Measurements from ENCODE around the gene COL13A1.

Gene COL13A1

GRCh38 chr10:69911613-69912528 lies 110.2 kb downstream of the COL13A1 start:
- no peak for ATAC-seq
- H3K4me1 Mint-ChIP-seq, result no peaks in the 10 kb centered on the region
- DNase-seq, result no peak

GRCh38 chr10:69912589-69912988 lies 110.9 kb downstream of the COL13A1 start:
- DNase-seq, result no peak
- H3K9me3 Mint-ChIP-seq, result no peaks in the 10 kb centered on the region
- H3K36me3 Mint-ChIP-seq (ENCODE audit: low read depth), result no peaks in the 10 kb centered on the region
- H3K4me1 Mint-ChIP-seq, result no peaks in the 10 kb centered on the region
- H3K27ac Mint-ChIP-seq, result no peak overlapping the region
- H3K27me3 Mint-ChIP-seq, result peaks cover 1% of the 10 kb centered on the region
- no peak overlapping the region for H3K4me3 Mint-ChIP-seq
- no peak for ATAC-seq

More at GRCh38 chr10:69911613-69912528, 110.2 kb downstream of the COL13A1 start:
- Mint-ChIP-seq H3K27ac (no peak overlapping the region), H3K36me3 (ENCODE audit: low read depth) (no peaks in the 10 kb centered on the region), H3K4me3 (no peak overlapping the region), H3K27me3 (peaks cover 1% of the 10 kb centered on the region), H3K9me3 (no peaks in the 10 kb centered on the region)

- no peak for DNase-seq
- Mint-ChIP-seq H3K4me1 (no peaks in the 10 kb centered on the region), H3K27ac (no peak overlapping the region), H3K36me3 (ENCODE audit: low read depth) (no peaks in the 10 kb centered on the region), H3K4me3 (no peak overlapping the region), H3K27me3 (peaks cover 1% of the 10 kb centered on the region), H3K9me3 (no peaks in the 10 kb centered on the region)
- no peak for ATAC-seq
Measured at GRCh38 chr10:69913606-69914382, 112.1 kb downstream of the COL13A1 start.

GRCh38 chr10:69914398-69915214 lies 112.9 kb downstream of the COL13A1 start:
- H3K36me3 Mint-ChIP-seq (ENCODE audit: low read depth), result no peaks in the 10 kb centered on the region
- DNase-seq (peak; percentile 69), ATAC-seq (peak; percentile 57)
- no peaks in the 10 kb centered on the region for H3K4me1 Mint-ChIP-seq
- H3K27ac Mint-ChIP-seq, result no peak overlapping the region
- H3K27me3 Mint-ChIP-seq, result peaks cover 1% of the 10 kb centered on the region
- H3K9me3 Mint-ChIP-seq, result no peaks in the 10 kb centered on the region
- H3K4me3 Mint-ChIP-seq, result no peak overlapping the region

- H3K27me3 Mint-ChIP-seq, result peaks cover 1% of the 10 kb centered on the region
- DNase-seq (no peak), ATAC-seq (no peak)
- no peaks in the 10 kb centered on the region for H3K4me1 Mint-ChIP-seq
- H3K4me3 Mint-ChIP-seq, result no peak overlapping the region
- H3K27ac Mint-ChIP-seq, result no peak overlapping the region
- H3K9me3 Mint-ChIP-seq, result no peaks in the 10 kb centered on the region
- no peaks in the 10 kb centered on the region for H3K36me3 Mint-ChIP-seq (ENCODE audit: low read depth)
Measured at GRCh38 chr10:69915215-69915560, 113.5 kb downstream of the COL13A1 start.

- H3K36me3 Mint-ChIP-seq (ENCODE audit: low read depth), result no peaks in the 10 kb centered on the region
- H3K4me3 Mint-ChIP-seq, result no peak overlapping the region
- H3K9me3 Mint-ChIP-seq, result no peaks in the 10 kb centered on the region
- DNase-seq (no peak), ATAC-seq (no peak)
- no peak overlapping the region for H3K27ac Mint-ChIP-seq
- peaks cover 1% of the 10 kb centered on the region for H3K27me3 Mint-ChIP-seq
- H3K4me1 Mint-ChIP-seq, result no peaks in the 10 kb centered on the region
Measured at GRCh38 chr10:69916118-69916517, 114.4 kb downstream of the COL13A1 start.

- Mint-ChIP-seq H3K9me3 (no peaks in the 10 kb centered on the region), H3K36me3 (ENCODE audit: low read depth) (no peaks in the 10 kb centered on the region), H3K27me3 (peaks cover 1% of the 10 kb centered on the region), H3K27ac (no peak overlapping the region), H3K4me3 (no peak overlapping the region), H3K4me1 (no peaks in the 10 kb centered on the region)
- ATAC-seq (no peak), DNase-seq (no peak)
Measured at GRCh38 chr10:69918036-69918435, 116.3 kb downstream of the COL13A1 start.

GRCh38 chr10:69919250-69919649 lies 117.5 kb downstream of the COL13A1 start:
- no peak overlapping the region for H3K4me3 Mint-ChIP-seq
- ATAC-seq (no peak), DNase-seq (no peak)
- no peaks in the 10 kb centered on the region for H3K9me3 Mint-ChIP-seq
- H3K4me1 Mint-ChIP-seq, result no peaks in the 10 kb centered on the region
- H3K36me3 Mint-ChIP-seq (ENCODE audit: low read depth), result no peaks in the 10 kb centered on the region
- H3K27ac Mint-ChIP-seq, result no peak overlapping the region
- H3K27me3 Mint-ChIP-seq, result no peaks in the 10 kb centered on the region

GRCh38 chr10:69925111-69925510 lies 123.4 kb downstream of the COL13A1 start:
- Mint-ChIP-seq H3K27me3 (no peaks in the 10 kb centered on the region), H3K4me1 (no peaks in the 10 kb centered on the region), H3K27ac (no peak overlapping the region), H3K9me3 (no peaks in the 10 kb centered on the region), H3K36me3 (ENCODE audit: low read depth) (no peaks in the 10 kb centered on the region), H3K4me3 (no peak overlapping the region)
- DNase-seq (no peak), ATAC-seq (no peak)

GRCh38 chr10:69928339-69928738 lies 126.6 kb downstream of the COL13A1 start:
- H3K4me3 Mint-ChIP-seq, result no peak overlapping the region
- H3K9me3 Mint-ChIP-seq, result no peaks in the 10 kb centered on the region
- no peaks in the 10 kb centered on the region for H3K36me3 Mint-ChIP-seq (ENCODE audit: low read depth)
- DNase-seq (no peak), ATAC-seq (no peak)
- peaks cover 2% of the 10 kb centered on the region for H3K27me3 Mint-ChIP-seq
- no peak overlapping the region for H3K27ac Mint-ChIP-seq
- H3K4me1 Mint-ChIP-seq, result no peaks in the 10 kb centered on the region

- no peak overlapping the region for H3K4me3 Mint-ChIP-seq
- H3K27ac Mint-ChIP-seq, result no peak overlapping the region
- no peak for ATAC-seq
- no peak for DNase-seq
- H3K9me3 Mint-ChIP-seq, result no peaks in the 10 kb centered on the region
- no peaks in the 10 kb centered on the region for H3K36me3 Mint-ChIP-seq (ENCODE audit: low read depth)
- H3K27me3 Mint-ChIP-seq, result peaks cover 2% of the 10 kb centered on the region
- H3K4me1 Mint-ChIP-seq, result no peaks in the 10 kb centered on the region
Measured at GRCh38 chr10:69929575-69929974, 127.9 kb downstream of the COL13A1 start.

- Mint-ChIP-seq H3K4me1 (no peaks in the 10 kb centered on the region), H3K27ac (no peak overlapping the region), H3K27me3 (peaks cover 4% of the 10 kb centered on the region), H3K9me3 (no peaks in the 10 kb centered on the region), H3K36me3 (ENCODE audit: low read depth) (no peaks in the 10 kb centered on the region), H3K4me3 (no peak overlapping the region)
- DNase-seq (no peak), ATAC-seq (no peak)
Measured at GRCh38 chr10:69934768-69935167, 133.1 kb downstream of the COL13A1 start.

- Mint-ChIP-seq H3K4me1 (no peaks in the 10 kb centered on the region), H3K9me3 (no peaks in the 10 kb centered on the region), H3K27ac (no peak overlapping the region), H3K27me3 (peaks cover 4% of the 10 kb centered on the region), H3K4me3 (no peak overlapping the region), H3K36me3 (ENCODE audit: low read depth) (no peaks in the 10 kb centered on the region)
- ATAC-seq (no peak), DNase-seq (peak; percentile 7)
Measured at GRCh38 chr10:69936091-69936490, 134.4 kb downstream of the COL13A1 start.

- H3K36me3 Mint-ChIP-seq (ENCODE audit: low read depth), result no peaks in the 10 kb centered on the region
- H3K9me3 Mint-ChIP-seq, result no peaks in the 10 kb centered on the region
- DNase-seq (no peak), ATAC-seq (no peak)
- H3K27ac Mint-ChIP-seq, result no peak overlapping the region
- H3K4me3 Mint-ChIP-seq, result no peak overlapping the region
- H3K27me3 Mint-ChIP-seq, result peaks cover 2% of the 10 kb centered on the region
- no peaks in the 10 kb centered on the region for H3K4me1 Mint-ChIP-seq
Measured at GRCh38 chr10:69938541-69938991, 136.9 kb downstream of the COL13A1 start.

All from activated naive CD8-positive, alpha-beta T cell treated with anti-CD3 and anti-CD28 coated beads, Interleukin-2, amount 50 U/mL, for 24 hours (primary cell).